CD4-positive, alpha-beta T cell (primary cell): ENCODE measurements around the gene SUPT3H. TPM values are rescaled to one million over a fixed set of nuclear protein-coding genes. Genes with fewer than 3 reads are reported as not detected.

Experiments used
- ATAC-seq: fragments of 200-7000 bp; cut with Tn5 transposase; one replicate; pipeline ENCODE4 v1.10.0; 2022; ENCODE audit warnings: mild to moderate bottlenecking; ENCODE audit not compliant: poor library complexity
- CTCF ChIA-PET: fragments of 350-600 bp; sonication (Branson Sonifier 250); formaldehyde crosslinking; loops from one replicate; lab custom pipeline; 2021; ENCODE audit warnings: antibody characterized with exemption, inconsistent platforms; lab: Charles Lee
- POLR2A ChIA-PET: fragments of 350-600 bp; sonication (Branson Sonifier 250); formaldehyde crosslinking; loops from one replicate; lab custom pipeline; 2021; ENCODE audit warnings: antibody characterized with exemption, inconsistent platforms; lab: Charles Lee
- DNase-seq, 14 experiments: peaks; one replicate each; pipeline ENCODE4 v3.0.0-alpha.2; 2013 to 2020; ENCODE audit warnings: mixed read lengths in 2 of 14
- H3K27ac ChIP-seq, 2 donors: one replicate each; pipeline versions ENCODE4 v1.5.1 to v1.7.0; 2013; ENCODE audit warnings: low read length in 2 of 2, low read depth in 1 of 2, mild to moderate bottlenecking in 1 of 2
- H3K27me3 ChIP-seq, 2 experiments: 1 replicate in 1 of 2; 2 replicates in 1 of 2; pipeline versions ENCODE4 v1.6.1 to v1.7.0; 2013; ENCODE audit warnings: low read length in 2 of 2, control low read depth in 1 of 2, mild to moderate bottlenecking in 1 of 2, moderate library complexity in 1 of 2; ENCODE audit not compliant: insufficient read depth in 2 of 2, control insufficient read depth in 1 of 2
- H3K36me3 ChIP-seq: one replicate; pipeline ENCODE4 v1.6.1; 2013; ENCODE audit warnings: low read length, control low read depth; ENCODE audit not compliant: insufficient read depth
- H3K4me1 ChIP-seq: one replicate; pipeline ENCODE4 v1.6.1; 2013; ENCODE audit warnings: low read length, control low read depth; ENCODE audit not compliant: insufficient read depth
- H3K4me3 ChIP-seq: one replicate; pipeline ENCODE4 v1.5.1; 2013; ENCODE audit warnings: mild to moderate bottlenecking, low read length, moderate library complexity
- H3K9me3 ChIP-seq, 2 experiments: 1 replicate in 1 of 2; 2 replicates in 1 of 2; pipeline versions ENCODE4 v1.6.1 to v1.7.0; 2013; ENCODE audit warnings: low read length in 2 of 2, mild to moderate bottlenecking in 2 of 2, control low read depth in 1 of 2, moderate library complexity in 1 of 2; ENCODE audit not compliant: control insufficient read depth in 1 of 2, insufficient read depth in 1 of 2
- H3K27ac Mint-ChIP-seq: one replicate; pipeline ENCODE4 v1.8.0; 2020; ENCODE audit warnings: mixed read lengths
- H3K27me3 Mint-ChIP-seq: one replicate; pipeline ENCODE4 v1.8.0; 2021; ENCODE audit warnings: mixed read lengths
- H3K36me3 Mint-ChIP-seq: one replicate; pipeline ENCODE4 v1.8.0; 2021; ENCODE audit warnings: low read depth, mixed read lengths
- H3K4me1 Mint-ChIP-seq: one replicate; pipeline ENCODE4 v1.8.0; 2021; ENCODE audit warnings: low read depth, mixed read lengths
- H3K4me3 Mint-ChIP-seq: one replicate; pipeline ENCODE4 v1.8.0; 2020; ENCODE audit warnings: mild to moderate bottlenecking, mixed read lengths
- H3K9me3 Mint-ChIP-seq: one replicate; pipeline ENCODE4 v1.8.0; 2020; ENCODE audit warnings: mixed read lengths
- CTCF ChIP-seq: fragments of 200-600 bp; IDR thresholded peaks from one replicate; pipeline ENCODE4 v1.8.0; 2022; ENCODE audit warnings: antibody characterized with exemption, mild to moderate bottlenecking
- intact Hi-C, 2 experiments: fragments of 100-400 bp; cut with DNase I in 1 of 2; cut with micrococcal nuclease in 1 of 2; formaldehyde crosslinking; loops; one replicate each; pipeline versions ENCODE4 v1.15.1 to v1.9.0; 2023 to 2025; cut with DNase I, micrococcal nuclease
- total RNA-seq, 174 experiments: library from RNA in 2 of 174; stranded (reverse) in 2 of 174; gene quantifications; one replicate each; pipeline ENCODE4 v1.2.3 and lab custom pipeline; 2021 to 2026

SUPT3H gene
- total RNA-seq, 2 experiments from 2014 or later: 8.9 to 10.5 TPM

GRCh38 chr6:45127185-45127584, 250.5 kb downstream of the SUPT3H start:
- intact Hi-C loops: no loop called here
- CTCF ChIA-PET: no interaction called here
- H3K4me1 Mint-ChIP-seq: no peaks in the 10 kb centered on the region

GRCh38 chr6:45126033-45126432, 251.7 kb downstream of the SUPT3H start:
- Histone ChIP-seq H3K36me3 (no peaks in the 10 kb centered on the region), H3K4me3 (no peak overlapping the region), H3K27me3 (no peaks in the 10 kb centered on the region), H3K27ac (no peak overlapping the region), H3K9me3 (no peaks in the 10 kb centered on the region), H3K4me1 (no peaks in the 10 kb centered on the region)
- no peaks in the 10 kb centered on the region for H3K4me1 Mint-ChIP-seq
- intact Hi-C loops: no loop called here
- no peaks in the 10 kb centered on the region for H3K27me3 Mint-ChIP-seq
- TF ChIP-seq CTCF: no peak
- POLR2A ChIA-PET: interaction anchor here (0.7 kb wide), 1 partner anchor 30 kb away, joined by 4 read pairs; no protein-coding TSS in a partner anchor
- H3K27ac Mint-ChIP-seq: no peak overlapping the region
- DNase-seq (no peak), ATAC-seq (no peak)
- H3K9me3 Mint-ChIP-seq: no peaks in the 10 kb centered on the region
- no peak overlapping the region for H3K4me3 Mint-ChIP-seq
- no peaks in the 10 kb centered on the region for H3K36me3 Mint-ChIP-seq
- CTCF ChIA-PET: no interaction called here

More at GRCh38 chr6:45127185-45127584, 250.5 kb downstream of the SUPT3H start:
- no peak for DNase-seq
- TF ChIP-seq CTCF: no peak
- H3K27ac ChIP-seq: no peak overlapping the region
- no peak overlapping the region for H3K4me3 ChIP-seq
- POLR2A ChIA-PET: no interaction called here
- no peaks in the 10 kb centered on the region for H3K9me3 ChIP-seq
- no peaks in the 10 kb centered on the region for H3K36me3 Mint-ChIP-seq
- no peaks in the 10 kb centered on the region for H3K36me3 ChIP-seq
- no peaks in the 10 kb centered on the region for H3K27me3 Mint-ChIP-seq
- H3K27ac Mint-ChIP-seq: no peak overlapping the region
- H3K4me1 ChIP-seq: no peaks in the 10 kb centered on the region
- no peaks in the 10 kb centered on the region for H3K27me3 ChIP-seq
- ATAC-seq: no peak
- H3K9me3 Mint-ChIP-seq: no peaks in the 10 kb centered on the region
- H3K4me3 Mint-ChIP-seq: no peak overlapping the region

- H3K4me3 ChIP-seq: no peak overlapping the region
- H3K4me3 Mint-ChIP-seq: no peak overlapping the region
- POLR2A ChIA-PET: no interaction called here
- H3K27me3 Mint-ChIP-seq: no peaks in the 10 kb centered on the region
- intact Hi-C loops: no loop called here
- no peak overlapping the region for H3K27ac Mint-ChIP-seq
- DNase-seq (no peak), ATAC-seq (no peak)
- no peaks in the 10 kb centered on the region for H3K36me3 Mint-ChIP-seq
- CTCF ChIA-PET: interaction anchor here (1.5 kb wide), 1 partner anchor 592 kb away, joined by 4 read pairs; no protein-coding TSS in a partner anchor
- H3K27ac ChIP-seq: no peak overlapping the region
- no peaks in the 10 kb centered on the region for H3K4me1 ChIP-seq
- H3K27me3 ChIP-seq: no peaks in the 10 kb centered on the region
- no peaks in the 10 kb centered on the region for H3K9me3 ChIP-seq
- TF ChIP-seq CTCF: no peak
- no peaks in the 10 kb centered on the region for H3K9me3 Mint-ChIP-seq
- no peaks in the 10 kb centered on the region for H3K36me3 ChIP-seq
- no peaks in the 10 kb centered on the region for H3K4me1 Mint-ChIP-seq
Observed at GRCh38 chr6:45123023-45123422, 254.7 kb downstream of the SUPT3H start.
